Measurements from ENCODE around the gene LRFN2.

Gene LRFN2

DNA sequence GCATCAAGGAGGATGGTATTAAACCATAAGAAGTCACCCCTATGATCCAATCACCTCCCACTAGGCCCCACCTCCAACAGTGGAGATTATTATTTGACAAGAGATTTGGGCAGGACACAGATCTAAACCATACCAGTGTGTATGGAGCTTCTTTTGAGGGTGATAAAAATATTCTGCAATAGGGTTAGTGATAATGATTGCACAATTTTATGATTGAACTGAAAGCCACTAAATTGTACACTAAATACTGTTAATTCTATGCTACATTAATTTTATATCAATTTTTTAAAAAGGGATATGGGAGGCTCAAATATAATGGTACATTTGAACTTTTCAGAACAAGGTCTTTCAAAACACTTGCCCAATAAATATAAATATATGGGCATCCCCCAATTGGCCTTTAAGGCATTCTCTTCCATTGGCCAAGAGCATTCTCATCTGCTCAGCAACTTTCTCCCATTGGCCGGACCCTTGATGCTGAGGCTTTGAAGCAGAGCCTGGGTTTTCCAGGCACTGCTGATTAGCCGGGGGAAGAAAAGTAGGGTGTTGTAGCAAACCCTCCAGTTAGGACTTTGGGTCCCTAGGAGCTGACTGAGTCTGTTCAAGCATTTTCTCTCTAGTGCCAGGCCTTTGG, 209.9 kb downstream of the LRFN2 start:
- DNase-seq (ENCODE audit: low read depth), result no peak

- no peak for DNase-seq (ENCODE audit: low read depth)
Observed at GRCh38 chr6:40376113-40376650, 211.0 kb downstream of the LRFN2 start.

- DNase-seq (ENCODE audit: low read depth), result no peak
Observed at GRCh38 chr6:40373267-40373666, 213.9 kb downstream of the LRFN2 start.

DNA sequence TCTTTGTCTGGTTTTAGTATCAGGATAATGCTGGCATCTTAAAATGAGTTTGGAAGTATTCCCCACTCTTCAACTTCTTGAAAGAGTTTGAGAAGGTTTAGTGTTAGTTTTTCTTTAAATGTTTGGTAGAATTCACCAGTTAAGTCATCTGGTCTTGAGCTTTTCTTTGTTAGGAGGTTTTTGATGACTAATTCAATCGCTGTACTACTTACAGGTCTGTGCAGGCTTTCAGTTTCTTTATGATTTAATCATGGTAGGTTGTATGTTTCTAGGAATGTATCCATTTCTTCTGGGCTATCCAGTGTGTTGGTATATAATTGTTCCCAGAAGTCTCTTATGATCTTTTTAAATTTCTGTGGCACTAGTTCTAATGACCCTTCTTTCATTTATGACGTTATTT, 215.5 kb downstream of the LRFN2 start:
- DNase-seq (ENCODE audit: low read depth), result no peak

- no peak for DNase-seq (ENCODE audit: low read depth)
Observed at GRCh38 chr6:40371095-40371494, 216.1 kb downstream of the LRFN2 start.

GRCh38 chr6:40369891-40370290, 217.3 kb downstream of the LRFN2 start:
- no peak for DNase-seq (ENCODE audit: low read depth)

DNA sequence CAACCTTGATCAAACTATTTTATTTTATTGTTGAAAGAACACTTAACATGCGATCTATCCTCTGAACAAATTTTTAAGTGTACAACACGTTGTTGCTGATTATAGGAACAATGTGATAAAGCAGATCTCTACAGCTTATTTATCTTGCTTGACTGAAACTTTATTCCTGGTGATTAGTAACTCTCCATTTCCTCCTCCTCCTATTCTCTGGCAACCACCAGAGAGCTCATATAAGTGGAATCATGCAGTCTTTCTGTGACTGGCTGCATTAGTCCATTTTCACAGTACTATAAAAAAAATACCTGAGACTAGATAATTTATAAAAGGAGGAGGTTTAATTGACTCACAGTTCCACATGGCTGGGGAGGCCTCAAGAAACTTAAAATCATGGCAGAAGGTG, 218.1 kb downstream of the LRFN2 start:
- DNase-seq (ENCODE audit: low read depth), result no peak

GRCh38 chr6:40362859-40363258, 224.3 kb downstream of the LRFN2 start:
- DNase-seq (ENCODE audit: low read depth), result no peak

- DNase-seq (ENCODE audit: low read depth), result no peak
Observed at GRCh38 chr6:40359808-40360207, 227.4 kb downstream of the LRFN2 start.

DNA sequence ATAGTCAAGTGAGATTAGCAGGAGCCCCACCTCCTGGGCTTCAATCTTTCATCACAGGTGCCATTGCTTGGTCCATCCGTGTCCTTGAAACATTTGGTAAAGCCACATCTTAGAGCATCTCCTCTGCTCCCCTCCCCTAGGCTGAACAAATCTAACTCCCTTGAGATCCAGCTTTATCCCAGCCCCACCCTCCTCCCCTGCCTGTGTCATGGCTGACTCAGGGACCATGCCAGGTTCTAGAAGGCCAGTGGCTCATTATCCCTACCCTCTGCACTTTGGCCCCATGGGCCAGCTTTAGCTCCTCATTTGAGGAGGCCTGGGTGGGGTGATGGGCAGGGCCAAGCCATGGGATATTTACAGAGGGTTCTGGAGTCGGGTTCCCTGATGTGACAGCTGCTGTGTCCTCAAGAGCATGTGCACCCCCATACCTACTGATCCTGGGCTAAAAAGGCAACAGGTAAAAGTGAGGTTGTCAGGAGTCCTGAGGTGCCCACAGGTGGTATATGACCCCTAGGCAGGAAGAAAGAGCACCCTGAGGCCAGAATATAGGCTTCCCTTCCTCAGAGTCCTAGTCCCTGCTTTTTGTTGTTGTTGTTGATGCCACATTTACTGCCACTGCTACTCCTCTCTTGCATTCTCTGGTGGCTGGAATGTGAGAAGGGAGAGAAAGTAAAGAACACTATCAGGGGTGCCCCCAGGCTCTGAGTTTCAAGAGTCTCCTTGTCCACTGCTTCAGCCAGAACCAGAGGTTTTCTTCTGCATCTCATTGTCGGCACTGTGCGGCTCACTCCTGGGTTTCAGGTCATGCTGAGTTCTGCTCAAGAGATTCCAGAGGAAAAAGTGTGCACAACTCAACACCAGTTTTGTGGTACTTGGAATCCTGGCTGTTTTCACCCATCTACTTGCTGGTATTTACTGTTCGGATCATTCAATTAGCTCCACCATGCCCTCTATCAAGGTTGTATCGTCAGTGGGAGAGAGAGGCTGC, 228.4 kb downstream of the LRFN2 start:
- no peak for DNase-seq (ENCODE audit: low read depth)

DNA sequence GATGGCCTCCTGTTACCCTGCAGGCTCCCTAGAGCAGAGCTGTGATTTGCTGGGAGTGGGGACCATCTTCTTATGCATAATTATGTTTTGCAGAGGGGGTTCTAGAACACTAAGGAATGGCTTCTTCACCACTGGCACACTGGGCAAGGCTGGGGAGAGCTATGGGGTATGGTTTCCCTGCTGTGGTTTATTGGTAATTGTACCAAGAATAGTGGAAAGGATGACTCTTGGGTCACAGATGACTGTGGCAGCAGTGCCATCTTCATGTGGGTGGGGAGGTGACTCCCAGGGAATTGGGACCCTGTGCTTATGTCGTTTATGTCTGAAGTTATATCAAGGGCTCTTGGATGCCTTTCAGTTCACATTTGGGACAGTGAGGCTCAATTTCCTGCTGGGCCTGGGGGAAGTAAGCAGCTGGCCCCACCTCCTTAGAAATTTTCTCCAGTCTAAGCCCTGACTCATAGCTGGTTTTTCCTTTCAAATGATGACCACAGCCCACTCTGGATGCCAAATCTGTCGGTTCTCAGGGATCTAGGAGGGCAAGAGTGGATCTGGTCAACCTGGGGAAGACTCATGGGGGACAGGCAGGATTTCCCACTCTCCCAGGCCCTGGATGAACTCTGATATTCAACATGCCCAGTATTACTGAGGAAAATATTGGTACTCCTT, 230.8 kb downstream of the LRFN2 start:
- DNase-seq (ENCODE audit: low read depth), result no peak

GRCh38 chr6:40355532-40355931, 231.6 kb downstream of the LRFN2 start:
- DNase-seq (ENCODE audit: low read depth), result no peak

DNA sequence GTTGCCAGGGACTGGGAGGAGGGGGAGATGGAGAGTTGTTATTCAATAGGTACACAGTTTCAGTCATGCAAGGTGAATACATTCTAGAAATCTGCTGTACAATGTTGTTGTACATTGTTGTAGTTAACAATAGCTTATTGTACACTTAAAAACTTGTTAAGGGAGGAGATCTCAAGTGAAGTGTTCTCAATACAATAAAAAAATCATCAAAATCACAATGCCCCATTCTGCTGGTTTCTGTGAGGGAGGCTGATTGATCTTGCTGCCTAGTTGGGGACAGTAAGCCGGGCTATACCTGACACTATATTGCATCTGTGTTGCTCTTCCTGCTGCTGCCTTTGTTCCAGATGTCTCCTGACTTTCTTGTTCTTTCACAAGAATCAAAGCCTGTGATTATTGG, 232.1 kb downstream of the LRFN2 start:
- no peak for DNase-seq (ENCODE audit: low read depth)

GRCh38 chr6:40353967-40354452, 233.2 kb downstream of the LRFN2 start:
- DNase-seq (ENCODE audit: low read depth), result no peak

GRCh38 chr6:40353197-40353966, 233.8 kb downstream of the LRFN2 start:
- DNase-seq (ENCODE audit: low read depth), result no peak

DNA sequence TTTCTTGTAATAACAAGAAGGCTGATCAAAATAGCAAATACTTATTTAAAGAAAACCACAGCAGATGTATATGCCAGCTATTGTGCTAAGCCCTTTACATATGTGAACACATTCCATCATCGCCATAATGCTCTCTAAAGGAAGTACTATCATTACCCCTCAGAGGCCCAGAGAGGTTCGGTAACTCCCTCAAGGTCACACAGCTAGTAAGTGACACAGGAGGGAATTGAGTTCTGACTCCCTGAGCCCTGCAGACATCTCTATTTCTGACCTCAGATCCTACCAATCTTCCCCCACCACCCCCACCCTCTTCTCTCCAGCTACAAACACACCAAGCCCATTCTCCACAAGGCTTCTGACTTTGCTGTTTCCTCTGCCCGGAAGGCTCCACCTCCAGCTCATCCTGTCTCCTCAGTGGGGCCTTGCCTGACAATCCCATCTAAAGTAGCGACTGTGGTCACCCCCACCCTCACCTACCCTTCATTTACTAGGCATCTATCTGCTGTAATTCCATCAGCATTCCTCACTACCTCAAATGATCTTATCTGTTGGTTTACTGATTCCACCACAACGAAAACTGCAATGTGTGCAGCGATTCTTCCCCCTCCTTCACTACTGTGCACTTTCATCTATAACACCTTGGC, 234.5 kb downstream of the LRFN2 start:
- no peak for DNase-seq (ENCODE audit: low read depth)

- DNase-seq (ENCODE audit: low read depth), result no peak
Observed at GRCh38 chr6:40352006-40352405, 235.2 kb downstream of the LRFN2 start.

DNA sequence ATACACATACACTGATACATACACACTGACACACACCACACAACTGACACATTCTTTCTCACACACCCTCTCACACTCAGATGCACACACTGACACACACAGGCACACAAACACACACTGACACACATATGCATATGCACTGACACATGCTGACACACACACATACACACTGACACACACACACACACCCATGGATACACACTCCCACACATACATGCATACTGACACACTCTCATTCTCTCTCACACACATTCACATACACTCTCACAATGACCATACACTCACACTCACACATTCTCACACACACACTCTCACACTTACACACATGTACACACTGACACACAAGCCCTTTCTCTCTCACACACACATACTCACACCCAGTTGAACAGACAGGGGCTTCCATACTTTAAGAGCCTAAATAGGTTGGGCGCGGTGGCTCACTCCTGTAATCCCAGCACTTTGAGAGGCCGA, 236.4 kb downstream of the LRFN2 start:
- no peak for DNase-seq (ENCODE audit: low read depth)

GRCh38 chr6:40349901-40350746, 237.0 kb downstream of the LRFN2 start:
- DNase-seq (ENCODE audit: low read depth), result no peak
